A673 (cell line): ENCODE data around the gene RBM15B. TPM values are rescaled to one million over a fixed set of nuclear protein-coding genes. Genes with fewer than 3 reads are reported as not detected.

Source experiments
- BruUV-seq: library from RNA; stranded (reverse); fragments of 400-500 nt; replicated peaks from 2 replicates; lab custom pipeline; 2021; lab: Mats Ljungman, UMichigan
- CTCF ChIA-PET: fragments of 300-600 bp; sonication (Branson Sonifier 250); formaldehyde crosslinking; loops from one replicate; lab custom pipeline; 2022; ENCODE audit warnings: antibody characterized with exemption; lab: Charles Lee
- POLR2A ChIA-PET: fragments of 300-600 bp; sonication (Branson Sonifier 250); formaldehyde crosslinking; loops from one replicate; lab custom pipeline; 2022; ENCODE audit warnings: antibody characterized with exemption; ENCODE audit not compliant: low non-redundant PET; lab: Charles Lee
- DNase-seq: peaks from one replicate; pipeline ENCODE4 v3.0.0-alpha.2; 2015; ENCODE audit warnings: low spot score
- H3K27ac ChIP-seq: fragments of 200-600 bp; sonication (generic); 2 replicates; pipeline ENCODE4 v1.5.1; 2016; ENCODE audit warnings: mixed run types, low read depth, mild to moderate bottlenecking, mixed read lengths, antibody characterized with exemption, low read length; ENCODE audit not compliant: poor library complexity, severe bottlenecking
- H3K27me3 ChIP-seq: fragments of 200-600 bp; sonication (generic); replicated peaks from 2 replicates; pipeline ENCODE4 v1.6.1; 2017; ENCODE audit warnings: mixed run types, low read depth, mild to moderate bottlenecking, mixed read lengths, antibody characterized with exemption, low read length; ENCODE audit not compliant: insufficient read depth, poor library complexity
- H3K36me3 ChIP-seq: fragments of 200-600 bp; sonication (generic); 2 replicates; pipeline ENCODE4 v1.6.1; 2016; ENCODE audit warnings: mixed run types, mild to moderate bottlenecking, mixed read lengths, antibody characterized with exemption, low read length; ENCODE audit not compliant: insufficient read depth, poor library complexity, severe bottlenecking
- H3K4me1 ChIP-seq: fragments of 200-600 bp; sonication (generic); 2 replicates; pipeline ENCODE4 v1.6.1; 2017; ENCODE audit warnings: mixed run types, mild to moderate bottlenecking, mixed read lengths, antibody characterized with exemption, low read length; ENCODE audit not compliant: insufficient read depth, poor library complexity, severe bottlenecking
- H3K4me3 ChIP-seq: fragments of 200-600 bp; sonication (generic); 2 replicates; pipeline ENCODE4 v1.5.1; 2016; ENCODE audit warnings: low read depth, mixed run types, mild to moderate bottlenecking, mixed read lengths, low read length; ENCODE audit not compliant: poor library complexity, severe bottlenecking
- H3K9me3 ChIP-seq: fragments of 200-600 bp; sonication (generic); 2 replicates; pipeline ENCODE4 v1.6.1; 2016; ENCODE audit warnings: mixed run types, low read depth, mild to moderate bottlenecking, mixed read lengths, antibody characterized with exemption, low read length; ENCODE audit not compliant: poor library complexity, severe bottlenecking
- CTCF ChIP-seq: fragments of 300-800, 200-600 bp; sonication (generic); conservative IDR thresholded peaks from 2 replicates; pipeline ENCODE4 v1.5.1; 2017; ENCODE audit warnings: low read depth, mild to moderate bottlenecking, antibody characterized with exemption, low read length, moderate library complexity, mixed read lengths
- EZH2 ChIP-seq: fragments of 200-600 bp; sonication (generic); IDR thresholded peaks from 2 replicates; pipeline ENCODE4 v1.6.1; 2017; ENCODE audit warnings: borderline replicate concordance, low read depth, mild to moderate bottlenecking, mixed read lengths, antibody characterized with exemption, low read length; ENCODE audit not compliant: poor library complexity, severe bottlenecking
- intact Hi-C: fragments of 100-400 bp; cut with micrococcal nuclease; formaldehyde crosslinking; loops from one replicate; pipeline ENCODE4 v1.10.0; 2022; ENCODE audit not compliant: unreplicated experiment
- total RNA-seq: library from RNA; stranded (reverse); gene quantifications from 2 replicates; pipeline ENCODE4 v1.2.3, GENCODE V29; 2021

Gene RBM15B
- total RNA-seq, 1 experiment from 2014 or later: 26.8 TPM

GRCh38 chr3:51391566-51392354, 675 bp downstream of the RBM15B start:
- H3K4me1 ChIP-seq: peaks cover 11% of the 10 kb centered on the region

GRCh38 chr3:51392355-51393133, 1.5 kb downstream of the RBM15B start:
- intact Hi-C loops: no loop called here
- peaks cover 56% of the 10 kb centered on the region for H3K36me3 ChIP-seq
- H3K27ac ChIP-seq: peak overlapping the region; percentile 87
- H3K4me1 ChIP-seq: peaks cover 11% of the 10 kb centered on the region
- H3K4me3 ChIP-seq: peak overlapping the region; percentile 63
- POLR2A ChIA-PET: no interaction called here
- no peaks in the 10 kb centered on the region for H3K27me3 ChIP-seq
- BruUV-seq: no TSS peak
- CTCF ChIA-PET: no interaction called here
- no peak for TF ChIP-seq CTCF
- no peak for TF ChIP-seq EZH2
- no peaks in the 10 kb centered on the region for H3K9me3 ChIP-seq
- no peak for DNase-seq

More at GRCh38 chr3:51391566-51392354, 675 bp downstream of the RBM15B start:
- TF ChIP-seq EZH2 (no peak), CTCF (no peak)
- DNase-seq: peak; percentile 6
- POLR2A ChIA-PET: interaction anchor here (0.7 kb wide), 1 partner anchor 40 kb away, joined by 3 read pairs; no protein-coding TSS in a partner anchor
- intact Hi-C loops: no loop called here
- H3K36me3 ChIP-seq: peaks cover 57% of the 10 kb centered on the region
- BruUV-seq: no TSS peak
- no peaks in the 10 kb centered on the region for H3K9me3 ChIP-seq
- peak overlapping the region; percentile 87 for H3K27ac ChIP-seq
- H3K4me3 ChIP-seq: peak overlapping the region; percentile 63
- H3K27me3 ChIP-seq: no peaks in the 10 kb centered on the region
- CTCF ChIA-PET: no interaction called here

GRCh38 chr3:51393134-51393495, 2.0 kb downstream of the RBM15B start:
- CTCF ChIA-PET: no interaction called here
- POLR2A ChIA-PET: no interaction called here

More at GRCh38 chr3:51393134-51393495, 2.0 kb downstream of the RBM15B start:
- Histone ChIP-seq H3K4me1 (peaks cover 11% of the 10 kb centered on the region), H3K4me3 (peak overlapping the region; percentile 63), H3K9me3 (no peaks in the 10 kb centered on the region), H3K27ac (no peak overlapping the region), H3K27me3 (no peaks in the 10 kb centered on the region), H3K36me3 (peaks cover 52% of the 10 kb centered on the region)
- DNase-seq: no peak
- TF ChIP-seq EZH2: no peak
- TF ChIP-seq CTCF: no peak
- intact Hi-C loops: no loop called here
- TSS peak; percentile 27 for BruUV-seq
